ENCODE data around the gene SCRT2.

Gene SCRT2

GRCh38 chr20:621125-621756 lies 54.4 kb downstream of the SCRT2 start:
- ATAC-seq (replicated peaks) (no peak), DNase-seq (no peak)
- H3K9me3 Mint-ChIP-seq, result peaks cover 0 to 4% of the 10 kb centered on the region in 2 donors
- no peaks in the 10 kb centered on the region for H3K36me3 Mint-ChIP-seq (ENCODE audit: insufficient read depth)
- H3K27ac Mint-ChIP-seq, result no peak overlapping the region
- peaks cover 58 to 89% of the 10 kb centered on the region in 2 donors for H3K27me3 Mint-ChIP-seq
- H3K4me3 Mint-ChIP-seq, result no peak overlapping the region
- no peaks in the 10 kb centered on the region for H3K4me1 Mint-ChIP-seq (ENCODE audit: low read depth in 2 of 2)

GRCh38 chr20:620246-620645 lies 55.4 kb downstream of the SCRT2 start:
- Mint-ChIP-seq H3K27me3 (peaks cover 64 to 92% of the 10 kb centered on the region in 2 donors), H3K36me3 (ENCODE audit: insufficient read depth) (no peaks in the 10 kb centered on the region), H3K4me3 (no peak overlapping the region), H3K9me3 (peaks cover 0 to 4% of the 10 kb centered on the region in 2 donors), H3K4me1 (ENCODE audit: low read depth in 2 of 2) (no peaks in the 10 kb centered on the region), H3K27ac (no peak overlapping the region)
- DNase-seq (no peak), ATAC-seq (replicated peaks) (no peak)

- DNase-seq (no peak), ATAC-seq (replicated peaks) (no peak)
- no peaks in the 10 kb centered on the region for H3K4me1 Mint-ChIP-seq (ENCODE audit: low read depth in 2 of 2)
- no peaks in the 10 kb centered on the region for H3K36me3 Mint-ChIP-seq (ENCODE audit: insufficient read depth)
- no peak overlapping the region for H3K27ac Mint-ChIP-seq
- peaks cover 0 to 4% of the 10 kb centered on the region in 2 donors for H3K9me3 Mint-ChIP-seq
- H3K4me3 Mint-ChIP-seq, result no peak overlapping the region
- H3K27me3 Mint-ChIP-seq, result peaks cover 69 to 97% of the 10 kb centered on the region in 2 donors
Observed at GRCh38 chr20:618980-619379, 56.6 kb downstream of the SCRT2 start.

- H3K9me3 Mint-ChIP-seq, result peaks cover 0 to 4% of the 10 kb centered on the region in 2 donors
- no peak for DNase-seq
- no peaks in the 10 kb centered on the region for H3K36me3 Mint-ChIP-seq (ENCODE audit: insufficient read depth)
- no peak overlapping the region for H3K27ac Mint-ChIP-seq
- no peak for ATAC-seq (replicated peaks)
- H3K27me3 Mint-ChIP-seq, result peaks cover 76 to 100% of the 10 kb centered on the region in 2 donors
- no peaks in the 10 kb centered on the region for H3K4me1 Mint-ChIP-seq (ENCODE audit: low read depth in 2 of 2)
- H3K4me3 Mint-ChIP-seq, result no peak overlapping the region
Observed at GRCh38 chr20:617934-618690, 57.5 kb downstream of the SCRT2 start.

GRCh38 chr20:615514-615913 lies 60.1 kb downstream of the SCRT2 start:
- Mint-ChIP-seq H3K36me3 (ENCODE audit: insufficient read depth) (no peaks in the 10 kb centered on the region), H3K9me3 (peaks cover 0 to 4% of the 10 kb centered on the region in 2 donors), H3K27me3 (peaks cover 80 to 100% of the 10 kb centered on the region in 2 donors), H3K4me1 (ENCODE audit: low read depth in 2 of 2) (peaks cover 2 to 3% of the 10 kb centered on the region in 2 donors), H3K4me3 (no peak overlapping the region), H3K27ac (no peak overlapping the region)
- no peak for ATAC-seq (replicated peaks)
- no peak for DNase-seq

GRCh38 chr20:611843-612185 lies 63.8 kb downstream of the SCRT2 start:
- no peak for DNase-seq
- H3K27ac Mint-ChIP-seq, result peak overlapping the region in 1 of 2 donors; percentile 51
- H3K36me3 Mint-ChIP-seq (ENCODE audit: insufficient read depth), result no peaks in the 10 kb centered on the region
- peaks cover 68 to 90% of the 10 kb centered on the region in 2 donors for H3K27me3 Mint-ChIP-seq
- H3K9me3 Mint-ChIP-seq, result no peaks in the 10 kb centered on the region
- H3K4me3 Mint-ChIP-seq, result peak overlapping the region in 1 of 2 donors; percentile 28
- ATAC-seq (replicated peaks), result no peak
- H3K4me1 Mint-ChIP-seq (ENCODE audit: low read depth in 2 of 2), result peaks cover 2 to 3% of the 10 kb centered on the region in 2 donors
